CD8-positive, alpha-beta memory T cell (primary cell): ENCODE results near the gene AGPS. TPM values are rescaled to one million over a fixed set of nuclear protein-coding genes. Genes with fewer than 3 reads are reported as not detected.
A peak's percentile ranks its signal among the peaks of the same experiment; 100 is the strongest.
"Not testable (repeated sequence)": the region's sequence is repeated elsewhere in the genome, so short reads cannot be mapped to it uniquely, and the experiment has no call there.

ENCODE experiments used
- CTCF ChIA-PET: fragments of 350-600 bp; sonication (Branson Sonifier 250); formaldehyde crosslinking; loops from one replicate; lab custom pipeline; 2021; ENCODE audit warnings: antibody characterized with exemption; lab: Charles Lee
- POLR2A ChIA-PET: fragments of 350-600 bp; sonication (Branson Sonifier 250); formaldehyde crosslinking; loops from one replicate; lab custom pipeline; 2021; ENCODE audit warnings: antibody characterized with exemption; lab: Charles Lee
- DNase-seq, 5 donors: peaks; one replicate each; pipeline versions ENCODE4 v3.0.0 to v3.0.0-alpha.2; 2020 to 2022; ENCODE audit warnings: mixed read lengths in 1 of 5
- H3K27ac ChIP-seq: one replicate; pipeline ENCODE4 v1.7.0; 2013; ENCODE audit warnings: low read depth, mild to moderate bottlenecking, low read length, moderate library complexity
- H3K27me3 ChIP-seq: 2 replicates; pipeline ENCODE4 v1.7.0; 2013; ENCODE audit warnings: low read length, mild to moderate bottlenecking; ENCODE audit not compliant: insufficient read depth, poor library complexity, severe bottlenecking
- H3K36me3 ChIP-seq: 2 replicates; pipeline ENCODE4 v1.7.0; 2013; ENCODE audit warnings: mild to moderate bottlenecking, low read length, moderate library complexity; ENCODE audit not compliant: insufficient read depth
- H3K4me1 ChIP-seq: 2 replicates; pipeline ENCODE4 v1.7.0; 2013; ENCODE audit warnings: mild to moderate bottlenecking, low read length, moderate library complexity; ENCODE audit not compliant: insufficient read depth
- H3K4me3 ChIP-seq: 2 replicates; pipeline ENCODE4 v1.7.0; 2013; ENCODE audit warnings: mild to moderate bottlenecking, low read length
- H3K9me3 ChIP-seq: 2 replicates; pipeline ENCODE4 v1.7.0; 2013; ENCODE audit warnings: mild to moderate bottlenecking, low read length
- H3K27ac Mint-ChIP-seq, 8 donors: one replicate each; pipeline ENCODE4 v1.8.0; 2020 to 2021; ENCODE audit warnings: mixed read lengths in 8 of 8, mild to moderate bottlenecking in 6 of 8, inconsistent platforms in 3 of 8, moderate library complexity in 3 of 8
- H3K27me3 Mint-ChIP-seq, 2 donors: one replicate each; pipeline ENCODE4 v1.8.0; 2020 to 2021; ENCODE audit warnings: mixed read lengths in 2 of 2, mild to moderate bottlenecking in 1 of 2, moderate library complexity in 1 of 2
- H3K36me3 Mint-ChIP-seq, 3 donors: one replicate each; pipeline ENCODE4 v1.8.0; 2020 to 2021; ENCODE audit warnings: mixed read lengths in 3 of 3, inconsistent platforms in 1 of 3, mild to moderate bottlenecking in 1 of 3
- H3K4me1 Mint-ChIP-seq, 3 donors: one replicate each; pipeline ENCODE4 v1.8.0; 2020 to 2021; ENCODE audit warnings: mixed read lengths in 3 of 3, inconsistent platforms in 1 of 3, mild to moderate bottlenecking in 1 of 3
- H3K4me3 Mint-ChIP-seq, 7 donors: one replicate each; pipeline ENCODE4 v1.8.0; 2020 to 2021; ENCODE audit warnings: mixed read lengths in 7 of 7, mild to moderate bottlenecking in 6 of 7, moderate library complexity in 4 of 7, inconsistent platforms in 2 of 7
- H3K9me3 Mint-ChIP-seq, 5 donors: one replicate each; pipeline ENCODE4 v1.8.0; 2020 to 2022; ENCODE audit warnings: mixed read lengths in 5 of 5, mild to moderate bottlenecking in 3 of 5, moderate library complexity in 2 of 5, inconsistent platforms in 1 of 5
- polyA plus RNA-seq: library from polyadenylated mRNA; unstranded; fragments of 300-500 nt; fragmentation: Illumina TruSeq; gene quantifications from one replicate; pipeline ENCODE4 v1.2.3, GENCODE V29; 2021
- total RNA-seq, 2 experiments: library from RNA; stranded (reverse); gene quantifications; one replicate each; pipeline ENCODE4 v1.2.3, GENCODE V29; 2021

AGPS gene
- total and polyA plus RNA-seq, 3 experiments from 2014 or later: 15.5 to 65.1 (median 64.3) TPM

GRCh38 chr2:177350624-177351023 is 41.9 kb upstream of the AGPS start:
- H3K36me3 ChIP-seq, H3K27me3 ChIP-seq, H3K27ac Mint-ChIP-seq, H3K9me3 ChIP-seq, POLR2A ChIA-PET, H3K4me1 Mint-ChIP-seq, H3K27ac ChIP-seq, H3K4me3 ChIP-seq, DNase-seq, H3K36me3 Mint-ChIP-seq, H3K27me3 Mint-ChIP-seq, H3K9me3 Mint-ChIP-seq, H3K4me1 ChIP-seq, H3K4me3 Mint-ChIP-seq: not testable (repeated sequence)
- CTCF ChIA-PET: interaction anchor here (1.3 to 1.4 kb wide), 2 partner anchors 14 to 15 kb away, joined by 4 to 5 read pairs; no protein-coding TSS in a partner anchor

- H3K36me3 Mint-ChIP-seq, DNase-seq, H3K9me3 Mint-ChIP-seq, H3K4me3 ChIP-seq, H3K27ac Mint-ChIP-seq, H3K27me3 ChIP-seq, POLR2A ChIA-PET, H3K4me1 ChIP-seq, H3K4me1 Mint-ChIP-seq, H3K36me3 ChIP-seq, H3K4me3 Mint-ChIP-seq, H3K27me3 Mint-ChIP-seq, H3K9me3 ChIP-seq, H3K27ac ChIP-seq: not testable (repeated sequence)
- CTCF ChIA-PET: interaction anchor here (1.3 kb wide), 1 partner anchor 16 kb away, joined by 5 read pairs; no protein-coding TSS in a partner anchor
These were observed 41.5 kb upstream of the AGPS start for GRCh38 chr2:177351121-177351520.

GRCh38 chr2:177352441-177353186 is 40.0 kb upstream of the AGPS start:
- Mint-ChIP-seq H3K27ac (peak overlapping the region in 1 of 8 donors; percentile 43), H3K4me3 (no peak overlapping the region), H3K4me1 (peaks cover 6 to 8% (median 7%) of the 10 kb centered on the region in 3 donors), H3K9me3 (no peaks in the 10 kb centered on the region), H3K36me3 (peaks cover 0 to 4% (median 0%) of the 10 kb centered on the region in 3 donors), H3K27me3 (no peaks in the 10 kb centered on the region)
- ChIA-PET POLR2A (no interaction called here), CTCF (no interaction called here)
- no peak for DNase-seq
- H3K4me3 ChIP-seq: no peak overlapping the region
- no peaks in the 10 kb centered on the region for H3K9me3 ChIP-seq
- no peak overlapping the region for H3K27ac ChIP-seq
- no peaks in the 10 kb centered on the region for H3K4me1 ChIP-seq
- no peaks in the 10 kb centered on the region for H3K27me3 ChIP-seq
- H3K36me3 ChIP-seq: no peaks in the 10 kb centered on the region

GRCh38 chr2:177353187-177353478 is 39.4 kb upstream of the AGPS start:
- Mint-ChIP-seq H3K4me1 (peaks cover 6 to 8% (median 7%) of the 10 kb centered on the region in 3 donors), H3K36me3 (peaks cover 0 to 4% (median 0%) of the 10 kb centered on the region in 3 donors), H3K27me3 (no peaks in the 10 kb centered on the region), H3K9me3 (no peaks in the 10 kb centered on the region), H3K27ac (no peak overlapping the region), H3K4me3 (no peak overlapping the region)
- ChIA-PET POLR2A (no interaction called here), CTCF (no interaction called here)
- Histone ChIP-seq H3K9me3 (no peaks in the 10 kb centered on the region), H3K4me1 (no peaks in the 10 kb centered on the region), H3K27ac (no peak overlapping the region), H3K36me3 (no peaks in the 10 kb centered on the region), H3K27me3 (no peaks in the 10 kb centered on the region), H3K4me3 (no peak overlapping the region)
- DNase-seq: no peak

- DNase-seq, CTCF ChIA-PET, H3K27ac Mint-ChIP-seq, H3K27me3 ChIP-seq, H3K4me1 Mint-ChIP-seq, H3K9me3 ChIP-seq, H3K36me3 ChIP-seq, H3K27ac ChIP-seq, H3K4me3 Mint-ChIP-seq, H3K36me3 Mint-ChIP-seq, H3K27me3 Mint-ChIP-seq, POLR2A ChIA-PET, H3K4me3 ChIP-seq, H3K4me1 ChIP-seq, H3K9me3 Mint-ChIP-seq: not testable (repeated sequence)
These were observed 38.0 kb upstream of the AGPS start for GRCh38 chr2:177354541-177354940.

- no peaks in the 10 kb centered on the region for H3K27me3 Mint-ChIP-seq
- no peak overlapping the region for H3K27ac Mint-ChIP-seq
- no peaks in the 10 kb centered on the region for H3K36me3 ChIP-seq
- H3K36me3 Mint-ChIP-seq: peaks cover 0 to 4% (median 0%) of the 10 kb centered on the region in 3 donors
- no peaks in the 10 kb centered on the region for H3K9me3 ChIP-seq
- H3K9me3 Mint-ChIP-seq: no peaks in the 10 kb centered on the region
- DNase-seq: no peak
- no peak overlapping the region for H3K4me3 Mint-ChIP-seq
- no peak overlapping the region for H3K27ac ChIP-seq
- peaks cover 6 to 8% (median 7%) of the 10 kb centered on the region in 3 donors for H3K4me1 Mint-ChIP-seq
- CTCF ChIA-PET: no interaction called here
- POLR2A ChIA-PET: interaction anchor here (0.7 kb wide), 1 partner anchor 64 kb away, joined by 3 read pairs; no protein-coding TSS in a partner anchor
- no peaks in the 10 kb centered on the region for H3K27me3 ChIP-seq
- H3K4me1 ChIP-seq: no peaks in the 10 kb centered on the region
- no peak overlapping the region for H3K4me3 ChIP-seq
These were observed 36.7 kb upstream of the AGPS start for GRCh38 chr2:177355874-177356273.

- H3K36me3 ChIP-seq: no peaks in the 10 kb centered on the region
- Mint-ChIP-seq H3K27ac (no peak overlapping the region), H3K36me3 (peaks cover 0 to 6% (median 0%) of the 10 kb centered on the region in 3 donors), H3K4me3 (no peak overlapping the region), H3K27me3 (no peaks in the 10 kb centered on the region), H3K4me1 (no peaks in the 10 kb centered on the region), H3K9me3 (no peaks in the 10 kb centered on the region)
- ChIA-PET POLR2A (no interaction called here), CTCF (interaction anchor here (0.9 to 1.1 kb wide), 2 partner anchors 13 to 196 kb away, joined by 3 read pairs; no protein-coding TSS in a partner anchor)
- H3K27me3 ChIP-seq: no peaks in the 10 kb centered on the region
- no peak for DNase-seq
- H3K4me1 ChIP-seq: no peaks in the 10 kb centered on the region
- H3K9me3 ChIP-seq: no peaks in the 10 kb centered on the region
- H3K4me3 ChIP-seq: no peak overlapping the region
- H3K27ac ChIP-seq: no peak overlapping the region
These were observed 32.6 kb upstream of the AGPS start for GRCh38 chr2:177359836-177360595.

- Mint-ChIP-seq H3K27ac (no peak overlapping the region), H3K4me1 (no peaks in the 10 kb centered on the region), H3K9me3 (no peaks in the 10 kb centered on the region), H3K27me3 (no peaks in the 10 kb centered on the region), H3K4me3 (no peak overlapping the region), H3K36me3 (peaks cover 0 to 3% (median 0%) of the 10 kb centered on the region in 3 donors)
- Histone ChIP-seq H3K9me3 (no peaks in the 10 kb centered on the region), H3K27me3 (no peaks in the 10 kb centered on the region), H3K36me3 (no peaks in the 10 kb centered on the region), H3K4me1 (no peaks in the 10 kb centered on the region), H3K4me3 (no peak overlapping the region), H3K27ac (no peak overlapping the region)
- ChIA-PET POLR2A (no interaction called here), CTCF (no interaction called here)
- no peak for DNase-seq
These were observed 30.1 kb upstream of the AGPS start for GRCh38 chr2:177362499-177362898.
